HFF-Myc (cell line): ENCODE results near the gene GCK.

Experiments used
- DNase-seq: peaks from one replicate; pipeline ENCODE4 v3.0.0-alpha.2; 2011; ENCODE audit warnings: low read depth; ENCODE audit errors: extremely low read depth
- H3K4me3 ChIP-seq: replicated peaks from 2 replicates; pipeline ENCODE4 v1.5.1; 2011; ENCODE audit warnings: low read depth, mild to moderate bottlenecking, control low read depth, low read length
- TF ChIP-seq, protein P1 (sequence below): IDR thresholded peaks from 2 replicates; pipeline ENCODE4 v1.5.1; 2012; ENCODE audit warnings: mild to moderate bottlenecking, low read depth, low read length, control low read depth; ENCODE audit errors: missing control alignments

GCK gene

DNA sequence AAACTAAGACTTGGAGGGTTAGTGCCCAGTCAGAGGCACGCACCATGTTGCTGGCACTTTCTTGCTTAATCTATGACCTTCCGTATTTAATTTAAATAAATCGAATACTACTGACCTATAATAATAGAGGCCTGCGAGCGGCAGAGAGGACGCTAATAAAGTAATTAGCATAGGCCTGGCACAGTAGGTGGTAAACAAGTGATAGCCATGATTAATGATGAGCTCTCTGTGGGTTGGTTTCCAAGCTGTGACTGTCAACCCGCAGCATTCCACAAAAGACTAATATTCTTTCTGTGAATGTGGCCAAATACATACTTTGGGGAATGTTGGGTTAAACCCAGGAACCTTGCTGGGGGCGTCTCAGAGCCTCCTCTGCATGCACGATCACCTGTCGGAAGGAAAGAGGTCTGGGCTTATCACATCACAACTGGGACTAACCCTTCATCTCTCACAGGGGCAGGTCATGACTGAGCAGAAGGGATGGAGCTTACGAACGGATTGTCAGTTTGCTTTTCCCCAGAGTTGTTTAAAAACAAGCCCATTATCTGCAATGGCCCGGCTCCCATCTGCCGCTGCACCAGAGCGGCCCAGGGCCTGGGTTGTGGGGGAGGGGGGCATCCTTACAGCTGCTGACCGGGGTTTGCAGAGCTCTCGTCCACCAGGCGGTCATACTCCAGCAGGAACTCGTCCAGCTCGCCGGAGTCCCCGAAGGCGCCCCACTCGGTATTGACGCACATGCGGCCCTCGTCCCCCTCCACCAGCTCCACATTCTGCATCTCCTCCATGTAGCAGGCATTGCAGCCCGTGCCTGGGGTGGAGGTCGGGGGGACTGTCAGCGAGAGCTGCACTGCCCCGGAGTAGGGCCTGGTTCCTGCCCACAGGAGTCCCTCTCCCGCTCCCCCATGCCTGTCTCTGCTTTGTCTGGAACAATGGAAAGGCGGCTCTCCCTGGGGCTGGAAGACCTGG lies 41.9 kb downstream of the GCK start:
- H3K4me3 ChIP-seq = no peak overlapping the region
- TF ChIP-seq, protein P1, sequence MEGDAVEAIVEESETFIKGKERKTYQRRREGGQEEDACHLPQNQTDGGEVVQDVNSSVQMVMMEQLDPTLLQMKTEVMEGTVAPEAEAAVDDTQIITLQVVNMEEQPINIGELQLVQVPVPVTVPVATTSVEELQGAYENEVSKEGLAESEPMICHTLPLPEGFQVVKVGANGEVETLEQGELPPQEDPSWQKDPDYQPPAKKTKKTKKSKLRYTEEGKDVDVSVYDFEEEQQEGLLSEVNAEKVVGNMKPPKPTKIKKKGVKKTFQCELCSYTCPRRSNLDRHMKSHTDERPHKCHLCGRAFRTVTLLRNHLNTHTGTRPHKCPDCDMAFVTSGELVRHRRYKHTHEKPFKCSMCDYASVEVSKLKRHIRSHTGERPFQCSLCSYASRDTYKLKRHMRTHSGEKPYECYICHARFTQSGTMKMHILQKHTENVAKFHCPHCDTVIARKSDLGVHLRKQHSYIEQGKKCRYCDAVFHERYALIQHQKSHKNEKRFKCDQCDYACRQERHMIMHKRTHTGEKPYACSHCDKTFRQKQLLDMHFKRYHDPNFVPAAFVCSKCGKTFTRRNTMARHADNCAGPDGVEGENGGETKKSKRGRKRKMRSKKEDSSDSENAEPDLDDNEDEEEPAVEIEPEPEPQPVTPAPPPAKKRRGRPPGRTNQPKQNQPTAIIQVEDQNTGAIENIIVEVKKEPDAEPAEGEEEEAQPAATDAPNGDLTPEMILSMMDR = no peak
- DNase-seq = no peak

DNA sequence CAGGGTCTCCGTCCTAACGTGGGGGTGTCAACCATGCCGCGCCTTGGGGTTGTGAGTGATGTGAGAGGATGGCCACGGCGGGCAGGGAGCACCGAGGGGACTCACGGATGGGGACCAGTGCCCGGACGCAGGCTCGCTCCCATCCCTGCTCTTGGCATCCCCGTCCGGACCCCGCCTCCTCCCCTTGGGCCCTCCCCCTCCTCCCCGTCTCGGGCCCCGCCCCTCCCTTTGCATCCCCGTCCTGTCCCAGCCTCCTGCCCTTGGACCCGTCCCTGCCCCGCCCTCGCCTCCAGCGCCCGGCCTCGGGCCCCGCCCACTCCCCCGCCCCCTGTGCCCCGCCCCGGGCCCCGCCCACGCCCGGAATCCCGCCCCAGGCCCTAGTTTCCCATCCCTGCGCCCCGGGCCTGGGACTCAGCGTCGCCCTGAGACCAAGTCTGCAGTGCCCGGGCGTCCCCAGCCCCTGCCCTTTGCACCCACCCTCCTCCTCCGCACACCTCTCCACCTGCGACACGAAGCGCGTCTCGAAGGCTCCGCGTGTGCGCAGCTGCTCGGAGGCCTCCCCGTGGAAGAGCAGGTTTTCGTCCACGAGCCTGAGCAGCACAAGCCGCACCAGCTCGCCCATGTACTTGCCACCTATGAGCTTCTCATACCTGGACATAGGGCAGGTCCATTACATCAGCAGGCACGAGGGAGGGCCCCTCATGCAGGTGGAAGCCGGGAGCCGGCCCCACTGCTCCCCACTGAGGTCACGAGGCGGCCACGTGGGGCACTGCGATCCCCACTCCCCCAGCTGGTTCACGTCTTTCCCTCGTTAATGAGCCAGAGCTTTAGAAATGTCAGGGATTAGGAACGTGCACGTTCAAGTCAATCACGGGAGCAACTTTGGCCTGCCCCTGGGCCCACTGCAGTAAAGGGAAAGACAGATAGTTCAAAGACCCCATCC lies 43.0 kb downstream of the GCK start:
- DNase-seq = no peak
- TF ChIP-seq, protein P1 = no peak
- H3K4me3 ChIP-seq = peak overlapping the region; percentile 37

DNA sequence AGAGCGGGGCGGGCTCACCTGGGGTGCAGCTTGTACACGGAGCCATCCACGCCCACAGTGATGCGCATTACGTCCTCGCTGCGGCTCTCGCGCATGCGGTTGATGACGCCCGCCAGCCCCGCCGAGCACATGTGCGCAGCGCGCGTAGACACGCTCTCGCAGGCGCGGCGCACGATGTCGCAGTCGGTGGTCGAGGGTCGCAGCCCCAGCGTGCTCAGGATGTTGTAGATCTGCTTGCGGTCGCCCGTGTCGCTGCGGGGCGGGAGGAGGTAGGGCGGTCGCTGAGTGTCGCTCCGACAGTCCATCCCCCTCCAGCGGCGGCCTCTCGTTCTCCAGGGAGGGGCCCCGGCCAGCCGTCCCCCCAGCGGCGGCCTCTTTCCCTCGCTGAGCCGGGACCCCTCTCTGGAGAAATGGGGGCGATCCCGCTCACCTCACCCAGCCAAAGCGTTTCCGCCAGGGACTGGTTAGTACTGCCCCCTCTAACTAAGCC lies 43.7 kb downstream of the GCK start:
- H3K4me3 ChIP-seq = peak overlapping the region; percentile 37
- TF ChIP-seq, protein P1 = no peak
- no peak for DNase-seq

DNA sequence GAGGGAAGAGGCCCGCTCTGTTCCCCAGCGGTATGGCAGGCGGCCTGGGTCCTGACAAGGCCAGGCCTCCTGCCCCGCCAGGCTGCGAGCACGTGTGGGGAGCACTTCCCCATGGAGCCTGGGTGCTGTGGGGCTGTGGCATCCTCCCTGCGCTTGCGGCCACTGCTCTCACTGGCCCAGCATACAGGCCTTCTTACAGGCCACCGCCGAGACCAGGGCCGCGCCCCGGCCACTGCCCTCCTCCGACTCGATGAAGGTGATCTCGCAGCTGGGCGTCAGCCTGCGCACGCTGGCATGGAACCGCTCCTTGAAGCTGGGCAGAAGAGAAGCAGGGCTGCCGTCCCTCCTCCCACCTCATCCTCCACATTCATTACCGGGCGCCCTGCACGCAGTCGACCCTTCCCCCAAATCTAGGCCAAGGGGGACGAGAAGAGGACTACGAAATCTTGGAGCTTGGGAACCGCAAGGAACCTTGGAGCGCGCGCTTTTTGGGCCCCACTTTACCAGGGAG lies 44.2 kb downstream of the GCK start:
- DNase-seq = no peak
- peak overlapping the region; percentile 37; the same call in 1 of the 2 replicates for H3K4me3 ChIP-seq
- TF ChIP-seq, protein P1 = no peak

DNA sequence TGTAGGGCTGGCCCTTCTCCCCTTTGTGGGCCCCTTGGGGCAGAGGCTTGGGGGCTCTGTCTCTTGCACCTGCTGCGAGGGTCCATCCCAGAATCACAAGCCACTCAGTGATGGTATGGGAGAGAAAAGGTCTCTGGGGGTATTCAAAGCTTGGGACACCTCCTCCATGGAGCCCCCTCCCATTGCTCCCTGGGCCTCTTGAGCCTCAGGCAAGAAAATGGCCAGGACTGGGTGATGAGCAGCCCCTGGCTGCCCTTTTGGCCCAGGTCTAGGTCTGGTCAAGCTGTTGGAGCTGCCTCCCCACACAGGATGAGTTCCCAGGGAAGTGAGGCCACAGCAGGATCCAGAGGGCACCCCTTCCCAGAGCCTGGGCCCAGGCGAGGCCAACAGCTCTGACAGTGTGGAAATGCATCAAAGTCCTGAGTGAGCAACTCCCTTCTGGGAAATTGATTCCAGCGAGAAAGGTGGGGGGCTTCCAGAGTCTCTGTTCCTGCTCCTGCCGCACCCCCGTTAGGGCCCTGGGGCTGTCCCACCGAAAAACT lies 44.7 kb downstream of the GCK start:
- no peak overlapping the region for H3K4me3 ChIP-seq
- TF ChIP-seq, protein P1 = no peak
- DNase-seq = no peak

DNA sequence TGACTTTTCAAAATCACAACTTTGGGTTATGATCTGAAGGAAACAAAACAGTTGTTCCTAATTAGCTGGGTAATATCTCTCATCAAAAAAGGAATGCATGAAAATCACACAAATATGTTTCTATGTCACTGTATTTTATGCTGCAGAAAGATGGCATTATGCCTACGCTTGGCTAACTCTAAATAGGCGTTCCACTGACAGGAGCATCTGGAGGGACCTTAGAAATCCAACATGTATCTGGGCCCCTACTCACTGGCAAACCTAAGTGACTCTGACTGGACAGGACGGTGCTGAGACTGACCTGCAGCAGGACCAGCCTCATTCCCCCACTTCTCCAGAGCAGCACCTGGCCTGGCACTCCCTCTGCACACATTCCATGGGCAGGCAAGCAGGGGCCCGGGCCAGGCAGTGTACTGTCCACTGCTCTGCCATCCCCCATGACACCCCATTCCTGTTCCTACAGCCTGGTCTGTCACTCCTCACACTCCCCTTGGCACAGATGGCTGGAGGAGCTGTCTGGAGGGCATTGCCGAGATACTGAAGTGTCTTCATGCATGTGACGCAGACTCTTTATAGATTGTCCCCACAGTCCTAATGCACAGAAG lies 45.5 kb downstream of the GCK start:
- DNase-seq = no peak
- TF ChIP-seq, protein P1 = no peak
- no peak overlapping the region for H3K4me3 ChIP-seq
